Measurements from ENCODE around the gene ZNF483.
"Not testable (repeated sequence)": the region's sequence is repeated elsewhere in the genome, so short reads cannot be mapped to it uniquely, and the experiment has no call there.

The ZNF483 gene

GRCh38 chr9:111615928-111616327 is 90.9 kb downstream of the ZNF483 start:
- no peak for DNase-seq

- not testable (repeated sequence) for DNase-seq
Measured at GRCh38 chr9:111617349-111617748, 92.4 kb downstream of the ZNF483 start.

DNA sequence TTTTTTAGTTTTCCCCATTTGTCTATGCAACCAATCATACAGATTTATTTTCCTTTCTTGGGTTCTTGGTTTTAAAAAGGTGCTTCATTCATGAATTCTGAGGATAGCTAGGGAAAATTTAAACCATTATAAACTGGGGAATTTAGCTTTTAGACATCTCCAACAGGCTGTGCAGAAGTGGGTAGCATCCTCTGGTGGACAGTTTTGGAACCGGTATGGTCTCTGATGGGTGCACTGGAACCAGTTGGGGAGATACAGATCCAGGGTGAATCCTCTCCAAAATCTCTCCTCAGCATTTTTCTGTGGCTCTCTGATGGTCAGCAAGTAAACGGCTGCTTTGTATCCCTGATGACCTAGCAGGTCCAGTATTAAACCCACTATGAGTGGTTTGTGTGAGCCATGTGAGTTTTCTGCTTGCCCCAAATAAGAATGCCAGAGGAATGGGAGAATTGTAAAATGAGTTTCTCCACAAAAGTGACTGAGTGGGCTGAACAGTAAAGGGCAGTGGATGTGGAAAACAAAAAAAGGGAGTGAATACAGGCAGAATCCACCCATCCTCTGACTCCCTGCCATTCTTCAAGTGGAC is 97.0 kb downstream of the ZNF483 start:
- no peak for DNase-seq

- no peak for DNase-seq
Measured at GRCh38 chr9:111622626-111623025, 97.6 kb downstream of the ZNF483 start.

Measured in NCI-H510A (cell line).